GM12878 (cell line): ENCODE measurements around the gene SIN3A. TPM values are rescaled to one million over a fixed set of nuclear protein-coding genes. Genes with fewer than 3 reads are reported as not detected.

Experiments used
- ATAC-seq: fragments of 200-7000 bp; cut with Tn5 transposase; 3 replicates; pipeline ENCODE4 v1.9.1; 2020; ENCODE audit warnings: mild to moderate bottlenecking, moderate library complexity
- BruUV-seq: library from RNA; stranded (reverse); fragments of 400-500 nt; replicated peaks from 2 replicates; lab custom pipeline; 2021; lab: Mats Ljungman, UMichigan
- CTCF ChIA-PET: fragments of 300-600 bp; sonication (Branson Sonifier 250); formaldehyde crosslinking; extraction: SDS; loops from one replicate; lab custom pipeline; 2021; ENCODE audit warnings: inconsistent platforms; lab: Yijun Ruan, JAX
- POLR2A ChIA-PET: fragments of 350-600 bp; formaldehyde crosslinking; extraction: SDS; loops from one replicate; lab custom pipeline; 2021; ENCODE audit warnings: inconsistent platforms; lab: Charles Lee
- RAD21 ChIA-PET: fragments of 300-600 bp; sonication (Branson Sonifier 250); formaldehyde crosslinking; loops from one replicate; lab custom pipeline; 2023; ENCODE audit warnings: antibody characterized with exemption; ENCODE audit not compliant: unreplicated experiment; lab: Charles Lee
- SMC1A ChIA-PET: fragments of 300-600 bp; sonication (Branson Sonifier 250); formaldehyde crosslinking; loops from one replicate; lab custom pipeline; 2023; ENCODE audit not compliant: unreplicated experiment, uncharacterized antibody; lab: Charles Lee
- DNase-seq: peaks from one replicate; pipeline ENCODE4 v3.0.0-alpha.2; 2011; ENCODE audit warnings: low read depth, low spot score
- FAIRE-seq: peaks from 3 replicates; lab custom pipeline; 2011; peaks lifted over from hg19 to GRCh38; lab: Jason Lieb, UNC
- H2AFZ ChIP-seq: 2 replicates; pipeline ENCODE4 v1.6.0; 2011; ENCODE audit warnings: low read depth, low read length, control low read depth; ENCODE audit not compliant: control insufficient read depth
- H3K27ac ChIP-seq: 2 replicates; pipeline ENCODE4 v1.5.1; 2011; ENCODE audit warnings: control low read depth; ENCODE audit not compliant: control insufficient read depth, insufficient read depth
- H3K27me3 ChIP-seq, 2 experiments: replicated peaks in 1 of 2; 2 replicates each; pipeline versions ENCODE4 v1.6.0 to v1.6.1; 2011; ENCODE audit warnings: low read length in 1 of 2; ENCODE audit not compliant: control insufficient read depth in 2 of 2, insufficient read depth in 2 of 2
- H3K36me3 ChIP-seq, 2 experiments: 2 replicates each; pipeline ENCODE4 v1.5.1; 2011; ENCODE audit warnings: low read length in 1 of 2; ENCODE audit not compliant: control insufficient read depth in 2 of 2, insufficient read depth in 2 of 2
- H3K4me1 ChIP-seq: 2 replicates; pipeline ENCODE4 v1.6.1; 2011; ENCODE audit warnings: mild to moderate bottlenecking, low read length, moderate library complexity, mixed read lengths; ENCODE audit not compliant: control insufficient read depth, insufficient read depth
- H3K4me2 ChIP-seq: 2 replicates; pipeline ENCODE4 v1.6.0; 2011; ENCODE audit warnings: control low read depth; ENCODE audit not compliant: control insufficient read depth, insufficient read depth
- H3K4me3 ChIP-seq: fragments of 200-600 bp; sonication (generic); 2 replicates; pipeline ENCODE4 v1.5.1; 2016
- H3K79me2 ChIP-seq: 2 replicates; pipeline ENCODE4 v1.6.0; 2011; ENCODE audit warnings: low read length; ENCODE audit not compliant: control insufficient read depth, insufficient read depth
- H3K9ac ChIP-seq: 2 replicates; pipeline ENCODE4 v1.8.0; 2011; ENCODE audit warnings: low read length, control low read depth, mixed read lengths; ENCODE audit not compliant: control insufficient read depth, insufficient read depth
- H3K9me3 ChIP-seq: replicated peaks from 3 replicates; pipeline ENCODE4 v1.5.1; 2011; ENCODE audit warnings: mild to moderate bottlenecking, low read length; ENCODE audit not compliant: control insufficient read depth, insufficient read depth
- H4K20me1 ChIP-seq: 2 replicates; pipeline ENCODE4 v1.6.0; 2011; ENCODE audit not compliant: control insufficient read depth, insufficient read depth
- ASH2L ChIP-seq: fragments of 300-600, 200-600 bp; sonication (generic); IDR thresholded peaks from 2 replicates; pipeline ENCODE4 v1.6.1; 2017; ENCODE audit warnings: low read depth, mild to moderate bottlenecking, borderline replicate concordance
- E2F8 ChIP-seq: fragments of 450-650 bp; IDR thresholded peaks from 2 replicates; pipeline ENCODE4 v1.6.1; 2018; ENCODE audit warnings: mild to moderate bottlenecking, low read depth, moderate library complexity; ENCODE audit not compliant: partially characterized antibody
- GATAD2B ChIP-seq: fragments of 450-650 bp; conservative IDR thresholded peaks from 2 replicates; pipeline ENCODE4 v1.6.1; 2017; ENCODE audit warnings: low read depth, mild to moderate bottlenecking, moderate library complexity
- PBX3 ChIP-seq: IDR thresholded peaks from 2 replicates; pipeline ENCODE4 v1.6.1; 2011; ENCODE audit warnings: mild to moderate bottlenecking, low read depth, low read length, moderate library complexity; ENCODE audit not compliant: insufficient replicate concordance
- SIN3A ChIP-seq: IDR thresholded peaks from 2 replicates; pipeline ENCODE4 v1.6.1; 2012; ENCODE audit warnings: low read depth, low read length, improper control_type of control experiment
- SMC3 ChIP-seq: IDR thresholded peaks from 2 replicates; pipeline ENCODE4 v1.6.1; 2011; ENCODE audit warnings: low read length, improper control_type of control experiment, borderline replicate concordance
- SREBF2 ChIP-seq: IDR thresholded peaks from 2 replicates; pipeline ENCODE4 v1.6.1; 2012; ENCODE audit warnings: mild to moderate bottlenecking, low read length
- ZNF24 ChIP-seq: fragments of 450-650 bp; IDR thresholded peaks from 2 replicates; pipeline ENCODE4 v1.6.1; 2017; ENCODE audit warnings: antibody characterized with exemption, mild to moderate bottlenecking
- WGBS: methylation state at CpG from one replicate; pipeline ENCODE4 v1.1.6; 2016; ENCODE audit warnings: low lambda C conversion rate; ENCODE audit not compliant: insufficient replicate concordance, insufficient coverage; ENCODE audit errors: missing lambda C conversion rate; 5-methylcytosine and 5-hydroxymethylcytosine counted together
- in situ Hi-C: fragments of 300-500 bp; cut with MboI; formaldehyde crosslinking; loops from 9 replicates; pipeline ENCODE4 v1.14.3; 2018; ENCODE audit warnings: mixed read lengths
- intact Hi-C: fragments of 100-400 bp; cut with micrococcal nuclease; formaldehyde crosslinking; loops from one replicate; pipeline ENCODE4 v1.14.2; 2022; ENCODE audit not compliant: unreplicated experiment
- polyA plus RNA-seq, 11 experiments: library from polyadenylated mRNA; depleted of rRNA in 4 of 11; unstranded in 6 of 11; stranded (reverse) in 5 of 11; fragments of >200 nt; fragmentation: Nextera tagmentation in 4 of 11; fragmentation: Illumina TruSeq in 1 of 11; extraction: Ambion mirVana in 4 of 11; extraction: Trizol in 1 of 11; gene quantifications; 1 replicate in 1 of 11; 2 replicates in 10 of 11; pipeline versions ENCODE4 v1.2.1 to v1.2.3, GENCODE V29; 2011 to 2016; ENCODE audit warnings: inconsistent platforms in 2 of 11, missing spikeins in 2 of 11, low read depth in 1 of 11
- total RNA-seq, 4 experiments: library from RNA; depleted of rRNA in 3 of 4; stranded (reverse); fragments of >200 nt in 3 of 4; fragmentation: Illumina TruSeq in 1 of 4; extraction: Trizol in 1 of 4; gene quantifications; 2 replicates each; pipeline versions ENCODE4 v1.2.1 to v1.2.3, GENCODE V29; 2013 to 2021

Gene SIN3A
- total and polyA plus RNA-seq, 10 of the 15 experiments (the other 5 are each of a cell fraction or from before 2014, with no cell fraction given), result 6.4 to 62.2 (median 29.2) TPM

DNA sequence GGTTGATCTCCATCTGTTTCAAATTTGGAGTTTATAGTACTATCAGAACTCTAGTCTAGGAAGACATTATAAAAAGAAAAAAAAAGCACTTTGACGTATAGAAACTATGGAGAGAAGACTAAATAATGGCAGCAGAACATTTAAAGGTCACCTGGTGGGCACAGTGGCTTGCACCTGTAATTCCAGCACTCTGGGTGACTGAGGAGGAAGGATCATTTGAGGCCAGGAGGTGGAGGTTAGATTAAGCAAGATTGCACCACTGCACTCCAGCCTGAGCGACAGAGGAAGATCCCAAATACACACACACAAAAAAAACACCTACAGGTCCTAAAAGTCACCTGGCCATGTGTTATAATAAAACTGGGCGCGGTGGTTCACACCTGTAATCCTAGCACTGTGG is 13.8 kb downstream of the SIN3A start (continued):
- TF ChIP-seq GATAD2B (no peak), E2F8 (no peak), ASH2L (no peak), ZNF24 (no peak)

DNA sequence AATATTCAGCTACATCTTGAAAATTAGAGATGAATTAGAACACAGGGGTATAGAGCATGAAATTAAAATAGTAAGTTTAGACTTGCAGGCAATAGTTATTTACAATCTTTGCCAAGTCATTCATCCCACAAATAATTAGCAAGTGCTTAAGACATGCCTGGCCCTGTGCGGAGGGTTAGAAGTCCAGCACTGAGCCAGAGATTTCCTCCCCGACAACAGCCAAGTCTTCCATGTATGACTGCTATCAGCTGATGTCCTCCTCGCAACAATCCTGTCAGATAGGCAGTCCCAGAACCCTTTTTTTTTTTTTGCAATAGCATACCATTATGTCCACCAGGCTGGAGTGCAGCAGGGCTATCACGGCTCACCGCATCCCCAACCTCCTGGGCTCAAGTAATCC is 14.6 kb downstream of the SIN3A start:
- BruUV-seq, result no TSS peak
- TF ChIP-seq SREBF2 (no peak), SIN3A (no peak), SMC3 (no peak), PBX3 (no peak)
- POLR2A ChIA-PET, result no interaction called here
- H3K79me2 ChIP-seq, result peaks cover 61% of the 10 kb centered on the region
- CTCF ChIA-PET, result no interaction called here
- no peaks in the 10 kb centered on the region for H3K4me1 ChIP-seq
- DNase-seq, result no peak
- no peaks in the 10 kb centered on the region for H3K9me3 ChIP-seq
- no peak overlapping the region for H3K27ac ChIP-seq
- SMC1A ChIA-PET, result no interaction called here
- peaks cover 0 to 3% of the 10 kb centered on the region in 2 experiments; a peak in 3 of 4 replicates for H3K36me3 ChIP-seq
- ATAC-seq, result no peak
- in situ Hi-C loops (no loop called here), intact Hi-C loops (no loop called here)
- RAD21 ChIA-PET, result interaction anchor here (0.7 kb wide), 1 partner anchor 15 kb away, joined by 3 read pairs; the partner anchor contains the start of gene SIN3A
- no peak overlapping the region for H3K4me3 ChIP-seq
- H4K20me1 ChIP-seq, result no peaks in the 10 kb centered on the region
- no peak overlapping the region for H2AFZ ChIP-seq
- no peak overlapping the region for H3K4me2 ChIP-seq
- no peaks in the 10 kb centered on the region for H3K27me3 ChIP-seq
- H3K9ac ChIP-seq, result no peak overlapping the region
- no peak for FAIRE-seq
- WGBS, result 91% methylated on average over 5 of the region's 5 CpGs
